Measurements from ENCODE around the gene GPN3.

GPN3 gene

DNA sequence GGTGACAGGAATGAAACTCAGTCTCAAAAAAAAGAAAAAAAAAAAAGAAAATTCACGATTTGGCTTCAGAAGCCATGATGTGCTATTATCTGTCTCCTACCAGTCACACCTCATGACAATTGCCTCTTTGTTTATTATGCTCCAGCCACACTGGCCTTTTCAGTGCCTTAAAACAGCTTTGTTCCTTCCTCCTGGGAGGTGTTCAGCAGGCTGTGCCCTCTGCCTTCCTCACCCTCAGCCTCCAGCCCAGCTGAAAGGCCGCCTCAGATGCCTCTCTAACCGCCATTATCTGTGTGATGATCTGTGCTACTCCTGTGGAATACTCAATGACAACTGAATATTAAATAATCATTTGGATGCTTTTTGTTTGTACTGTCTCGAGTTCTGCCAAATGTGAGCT is 9.3 kb downstream of the GPN3 start:
- no peaks in the 10 kb centered on the region for H3K27me3 ChIP-seq (ENCODE audit: control insufficient read depth, low read length)
- peaks cover 19% of the 10 kb centered on the region for H3F3A ChIP-seq (ENCODE audit: control insufficient read depth, insufficient read depth)
- H3K9me2 ChIP-seq (replicated peaks; ENCODE audit: control insufficient read depth, low read length) = no peaks in the 10 kb centered on the region
- H4K20me1 ChIP-seq (ENCODE audit: control insufficient read depth, insufficient read depth, low read depth, low read length) = no peaks in the 10 kb centered on the region
- no peak overlapping the region for H3K4me3 ChIP-seq (ENCODE audit: low read length)
- no peaks in the 10 kb centered on the region for H3K9me3 ChIP-seq (ENCODE audit: control insufficient read depth, insufficient read depth, low read length)
- peaks cover 18% of the 10 kb centered on the region for H3K79me2 ChIP-seq (ENCODE audit: control insufficient read depth, low read length)
- no peak overlapping the region for H3K4me2 ChIP-seq (ENCODE audit: low read length)
- H3K4me1 ChIP-seq (ENCODE audit: control insufficient read depth, low read length) = peaks cover 32% of the 10 kb centered on the region
- H3K36me3 ChIP-seq (ENCODE audit: control insufficient read depth, low read length) = peaks cover 77% of the 10 kb centered on the region
- TF ChIP-seq EZH2phosphoT487 (IDR thresholded peaks at IDR 0.05; ENCODE audit: borderline replicate concordance, low read length) = no peak
- TF ChIP-seq, protein P1, sequence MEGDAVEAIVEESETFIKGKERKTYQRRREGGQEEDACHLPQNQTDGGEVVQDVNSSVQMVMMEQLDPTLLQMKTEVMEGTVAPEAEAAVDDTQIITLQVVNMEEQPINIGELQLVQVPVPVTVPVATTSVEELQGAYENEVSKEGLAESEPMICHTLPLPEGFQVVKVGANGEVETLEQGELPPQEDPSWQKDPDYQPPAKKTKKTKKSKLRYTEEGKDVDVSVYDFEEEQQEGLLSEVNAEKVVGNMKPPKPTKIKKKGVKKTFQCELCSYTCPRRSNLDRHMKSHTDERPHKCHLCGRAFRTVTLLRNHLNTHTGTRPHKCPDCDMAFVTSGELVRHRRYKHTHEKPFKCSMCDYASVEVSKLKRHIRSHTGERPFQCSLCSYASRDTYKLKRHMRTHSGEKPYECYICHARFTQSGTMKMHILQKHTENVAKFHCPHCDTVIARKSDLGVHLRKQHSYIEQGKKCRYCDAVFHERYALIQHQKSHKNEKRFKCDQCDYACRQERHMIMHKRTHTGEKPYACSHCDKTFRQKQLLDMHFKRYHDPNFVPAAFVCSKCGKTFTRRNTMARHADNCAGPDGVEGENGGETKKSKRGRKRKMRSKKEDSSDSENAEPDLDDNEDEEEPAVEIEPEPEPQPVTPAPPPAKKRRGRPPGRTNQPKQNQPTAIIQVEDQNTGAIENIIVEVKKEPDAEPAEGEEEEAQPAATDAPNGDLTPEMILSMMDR (IDR thresholded peaks at IDR 0.05; ENCODE audit: low read depth, low read length, poor library complexity, severe bottlenecking) = no peak
- H3K27ac ChIP-seq (ENCODE audit: low read depth, low read length) = no peak overlapping the region

DNA sequence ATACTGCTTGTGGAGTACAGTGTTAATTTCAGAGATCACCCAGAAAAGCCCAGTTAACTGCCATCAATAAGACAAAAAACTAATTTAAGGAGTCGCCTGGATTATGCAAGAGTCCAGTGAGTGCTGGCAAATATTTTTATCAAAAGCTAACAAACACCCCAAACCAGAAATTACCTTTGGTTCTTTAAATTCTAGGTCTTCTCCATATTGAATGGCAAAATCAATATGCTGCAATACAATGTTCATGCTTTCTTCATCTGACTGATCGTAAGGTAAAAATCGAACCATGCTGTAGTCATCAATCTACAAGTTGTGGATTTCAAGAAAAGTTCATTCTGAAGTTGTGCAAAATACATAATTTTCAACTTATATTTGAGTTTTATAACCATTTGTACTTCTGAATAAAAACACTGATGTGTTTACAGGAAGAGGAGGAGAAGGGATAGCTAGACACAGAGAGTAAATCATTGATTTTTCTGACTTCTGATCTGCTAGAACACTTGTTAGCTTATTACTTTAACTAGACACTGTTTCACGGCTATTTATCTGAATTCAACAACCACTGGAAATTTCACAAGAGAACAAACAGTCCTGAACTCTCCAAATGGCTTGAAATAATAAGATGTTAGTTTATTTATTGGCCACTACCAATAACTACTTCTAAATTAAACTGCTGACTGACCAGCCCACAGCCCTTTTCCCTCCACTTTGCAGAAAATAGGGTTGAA is 14.3 kb downstream of the GPN3 start:
- Histone ChIP-seq H3K36me3 (ENCODE audit: control insufficient read depth, low read length) (peaks cover 81% of the 10 kb centered on the region), H3F3A (ENCODE audit: control insufficient read depth, insufficient read depth) (peaks cover 35% of the 10 kb centered on the region), H3K9me3 (ENCODE audit: control insufficient read depth, insufficient read depth, low read length) (no peaks in the 10 kb centered on the region), H3K9me2 (replicated peaks; ENCODE audit: control insufficient read depth, low read length) (no peaks in the 10 kb centered on the region), H3K79me2 (ENCODE audit: control insufficient read depth, low read length) (peaks cover 14% of the 10 kb centered on the region), H3K27me3 (ENCODE audit: control insufficient read depth, low read length) (no peaks in the 10 kb centered on the region), H4K20me1 (ENCODE audit: control insufficient read depth, insufficient read depth, low read depth, low read length) (peaks cover 8% of the 10 kb centered on the region; the same call in 1 of the 2 replicates), H3K27ac (ENCODE audit: low read depth, low read length) (no peak overlapping the region), H3K4me2 (ENCODE audit: low read length) (no peak overlapping the region), H3K4me3 (ENCODE audit: low read length) (no peak overlapping the region), H3K4me1 (ENCODE audit: control insufficient read depth, low read length) (peaks cover 46% of the 10 kb centered on the region)
- TF ChIP-seq, protein P1 (IDR thresholded peaks at IDR 0.05; ENCODE audit: low read depth, low read length, poor library complexity, severe bottlenecking) = no peak
- no peak for TF ChIP-seq EZH2phosphoT487 (IDR thresholded peaks at IDR 0.05; ENCODE audit: borderline replicate concordance, low read length)

DNA sequence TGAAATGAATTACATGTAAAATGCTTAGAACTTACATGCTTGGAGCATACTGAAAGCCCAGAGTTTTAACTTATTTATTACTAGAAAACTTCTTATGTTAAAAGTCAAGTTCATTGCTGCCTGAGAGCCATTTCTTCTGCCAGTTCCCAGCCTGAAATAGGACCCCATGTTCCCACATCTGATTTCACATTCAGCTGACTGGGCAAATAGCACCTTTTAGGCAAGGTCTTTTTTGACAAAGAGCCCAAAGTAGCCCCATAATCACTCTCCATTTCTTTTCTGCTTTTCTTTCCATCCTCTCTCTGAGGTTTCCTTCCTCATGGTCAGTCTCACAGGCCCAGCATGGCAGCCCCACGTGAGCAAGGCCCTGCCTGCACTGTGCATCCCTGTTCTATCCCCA is 16.8 kb downstream of the GPN3 start:
- Histone ChIP-seq H3K4me1 (ENCODE audit: control insufficient read depth, low read length) (peaks cover 44% of the 10 kb centered on the region), H4K20me1 (ENCODE audit: control insufficient read depth, insufficient read depth, low read depth, low read length) (peaks cover 24% of the 10 kb centered on the region), H3K9me2 (replicated peaks; ENCODE audit: control insufficient read depth, low read length) (no peaks in the 10 kb centered on the region), H3K79me2 (ENCODE audit: control insufficient read depth, low read length) (peaks cover 39% of the 10 kb centered on the region), H3K27me3 (ENCODE audit: control insufficient read depth, low read length) (no peaks in the 10 kb centered on the region), H3K4me3 (ENCODE audit: low read length) (no peak overlapping the region), H3K9me3 (ENCODE audit: control insufficient read depth, insufficient read depth, low read length) (no peaks in the 10 kb centered on the region), H3F3A (ENCODE audit: control insufficient read depth, insufficient read depth) (peaks cover 27% of the 10 kb centered on the region), H3K36me3 (ENCODE audit: control insufficient read depth, low read length) (peaks cover 85% of the 10 kb centered on the region), H3K27ac (ENCODE audit: low read depth, low read length) (no peak overlapping the region), H3K4me2 (ENCODE audit: low read length) (no peak overlapping the region)
- TF ChIP-seq, protein P1 (IDR thresholded peaks at IDR 0.05; ENCODE audit: low read depth, low read length, poor library complexity, severe bottlenecking) = no peak
- no peak for TF ChIP-seq EZH2phosphoT487 (IDR thresholded peaks at IDR 0.05; ENCODE audit: borderline replicate concordance, low read length)
